ENCODE results near the gene DGCR6L. TPM values are rescaled to one million over a fixed set of nuclear protein-coding genes. Genes with fewer than 3 reads are reported as not detected.
"Not testable (repeated sequence)": the region's sequence is repeated elsewhere in the genome, so short reads cannot be mapped to it uniquely, and the experiment has no call there.

The DGCR6L gene
- total RNA-seq, 1 donor from 2014 or later = 39.5 TPM

GRCh38 chr22:20325996-20326395, 6.1 kb upstream of the DGCR6L start:
- not testable (repeated sequence) for DNase-seq (ENCODE audit: low spot score)

DNA sequence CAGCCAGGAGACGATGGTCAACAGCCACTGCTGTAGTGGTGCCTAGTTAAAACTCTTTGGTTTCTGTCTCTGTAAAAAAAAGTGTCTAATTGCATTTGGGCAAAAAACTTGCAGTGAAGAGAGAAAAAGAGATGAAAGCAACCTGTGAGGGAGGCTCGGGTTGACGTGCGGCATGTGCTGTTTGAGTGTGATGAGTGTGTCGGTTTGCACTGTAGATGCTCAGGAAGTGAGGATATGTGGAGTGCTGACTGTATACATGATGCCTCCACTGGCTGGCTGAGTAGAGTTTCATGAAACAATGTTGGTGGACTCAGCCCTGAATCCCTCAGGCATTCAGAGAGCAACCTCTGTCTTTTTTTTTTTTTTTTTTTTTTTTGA, 4.3 kb upstream of the DGCR6L start:
- DNase-seq (ENCODE audit: low spot score) = no peak

- not testable (repeated sequence) for DNase-seq (ENCODE audit: low spot score)
Observed at GRCh38 chr22:20321552-20322211, 1.8 kb upstream of the DGCR6L start.

DNA sequence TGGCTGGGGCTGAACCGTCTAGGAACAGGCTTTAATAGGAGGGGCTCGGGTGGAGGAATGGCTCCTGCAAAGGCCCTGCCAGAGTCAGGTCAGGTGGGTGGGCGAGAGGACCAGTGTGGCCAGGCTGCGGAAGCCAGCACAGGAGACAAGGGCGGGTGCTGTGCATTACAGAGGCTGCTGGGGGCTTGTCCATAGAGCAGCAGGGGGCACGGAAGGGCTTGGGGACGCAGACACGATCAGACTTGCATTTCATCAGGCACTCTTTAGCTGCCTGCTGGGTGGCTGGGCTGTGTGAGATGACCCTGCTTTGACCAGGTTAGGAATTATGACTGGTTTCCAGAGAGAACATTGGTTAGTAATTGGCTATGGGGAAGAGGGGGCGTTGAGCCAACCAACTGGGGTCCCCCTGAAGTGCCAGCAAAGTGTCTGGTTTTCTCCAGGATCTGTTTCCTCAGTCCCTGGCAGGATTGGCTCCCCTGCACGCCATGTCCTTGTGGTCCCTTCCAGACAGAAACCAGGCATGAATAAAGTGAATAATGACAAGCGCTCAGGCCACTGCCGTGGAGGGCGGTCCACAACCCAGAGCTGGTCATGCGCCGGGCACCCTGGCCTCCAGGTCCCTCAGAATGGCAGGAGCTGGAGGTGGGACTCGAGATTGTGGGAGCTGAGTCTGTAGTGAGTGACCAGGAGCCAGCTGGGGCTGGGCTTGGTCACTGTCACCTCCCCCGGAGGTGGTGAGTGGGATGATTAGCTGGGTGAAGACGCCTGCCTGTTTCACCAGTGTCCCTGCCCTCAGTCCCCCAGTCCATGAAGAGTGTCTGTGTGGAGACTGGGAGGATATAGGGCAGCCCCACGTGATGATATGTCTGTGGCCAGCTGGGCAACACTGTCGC, 1.0 kb upstream of the DGCR6L start:
- DNase-seq (ENCODE audit: low spot score) = not testable (repeated sequence)

DNA sequence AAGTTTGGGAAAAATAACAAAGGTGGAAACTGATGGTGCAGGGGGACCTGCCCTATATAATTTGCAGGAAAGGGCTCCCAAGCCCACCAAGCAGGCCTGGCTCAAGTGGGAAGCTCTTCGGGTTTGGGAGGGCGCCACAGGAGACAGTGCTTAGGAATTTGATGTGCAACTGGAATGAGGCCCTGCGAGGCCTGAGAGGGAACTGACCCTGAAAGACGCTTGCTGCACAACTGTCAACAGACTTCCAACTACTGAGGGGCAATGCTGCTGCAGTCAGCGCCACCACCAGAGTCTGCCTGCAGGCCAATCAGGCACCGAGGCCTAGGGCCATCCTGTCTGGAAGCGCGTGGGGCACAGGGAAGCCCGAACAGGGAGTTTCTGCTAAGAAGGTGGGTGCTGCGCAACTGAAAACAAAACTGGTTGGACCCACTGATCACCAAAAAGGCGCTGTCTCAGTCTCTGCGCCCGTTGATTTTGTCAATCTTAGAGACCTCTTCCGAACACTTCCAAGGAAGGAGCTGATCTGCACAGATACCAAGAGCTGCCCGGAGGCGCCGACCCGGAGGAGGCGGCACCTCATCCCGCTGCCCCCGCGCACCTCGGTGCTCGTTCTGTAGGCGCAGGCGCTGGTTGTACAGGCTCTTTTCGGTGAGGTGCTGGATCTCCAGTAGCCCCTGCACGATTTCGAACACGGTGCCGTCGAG, 667 bp downstream of the DGCR6L start:
- no peak for DNase-seq (ENCODE audit: low spot score)

GRCh38 chr22:20318043-20318688, 1.7 kb downstream of the DGCR6L start:
- not testable (repeated sequence) for DNase-seq (ENCODE audit: low spot score)

DNA sequence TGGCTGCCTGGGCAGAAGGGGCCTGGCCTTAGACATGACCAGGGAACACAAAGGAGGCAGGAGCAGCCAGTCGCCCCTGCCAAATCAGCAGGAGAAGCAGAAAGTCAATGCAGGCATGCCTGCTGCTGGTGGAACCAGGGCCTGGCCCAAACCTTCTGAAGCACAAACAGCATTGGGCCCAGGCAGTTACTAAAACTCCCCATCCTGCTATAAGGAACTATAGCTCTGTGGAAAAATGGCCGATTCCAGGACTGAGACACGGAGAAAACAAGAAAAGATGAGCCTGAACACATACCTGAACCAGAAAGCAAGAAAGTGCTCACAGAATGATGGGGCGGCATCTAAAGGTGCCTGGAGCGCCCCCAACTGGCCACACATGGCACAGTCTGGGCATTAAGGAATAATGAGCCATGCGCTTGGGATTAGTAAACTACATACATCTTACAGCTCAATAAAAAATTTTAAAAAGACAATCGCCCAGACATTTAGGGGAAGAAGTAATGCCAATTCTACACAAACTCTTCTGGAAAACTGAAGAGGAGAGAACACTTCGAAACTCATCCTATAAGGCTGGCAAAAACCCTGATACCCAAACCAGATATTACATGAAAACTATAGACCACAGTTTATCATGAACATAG, 2.3 kb downstream of the DGCR6L start:
- not testable (repeated sequence) for DNase-seq (ENCODE audit: low spot score)

DNA sequence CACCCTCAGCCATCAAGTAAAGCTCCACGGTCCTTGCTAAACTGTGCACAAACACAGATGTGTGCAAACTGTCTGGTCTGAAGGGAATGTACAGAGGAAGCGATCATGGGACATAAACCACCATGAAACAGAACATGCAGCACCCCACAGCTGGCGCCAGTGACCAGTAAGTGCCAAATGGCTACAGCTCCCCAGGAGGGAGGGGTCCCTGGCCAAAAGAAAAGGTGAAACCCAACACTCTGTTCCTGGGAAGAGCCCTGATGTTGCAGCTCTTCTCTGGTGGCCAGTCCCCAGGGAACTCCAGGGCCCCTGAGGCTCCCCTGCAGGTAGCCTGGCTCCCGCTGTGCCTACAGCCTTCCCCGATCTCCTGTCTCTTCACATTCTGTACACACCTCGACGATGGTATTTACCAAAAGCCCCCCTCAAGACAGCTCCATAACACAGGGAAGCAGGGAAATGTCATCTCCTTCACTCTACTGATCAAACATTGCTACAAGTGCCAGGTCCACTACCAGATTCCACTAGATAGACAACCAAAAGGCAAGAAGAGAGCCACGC, 2.9 kb downstream of the DGCR6L start:
- no peak for DNase-seq (ENCODE audit: low spot score)

DNA sequence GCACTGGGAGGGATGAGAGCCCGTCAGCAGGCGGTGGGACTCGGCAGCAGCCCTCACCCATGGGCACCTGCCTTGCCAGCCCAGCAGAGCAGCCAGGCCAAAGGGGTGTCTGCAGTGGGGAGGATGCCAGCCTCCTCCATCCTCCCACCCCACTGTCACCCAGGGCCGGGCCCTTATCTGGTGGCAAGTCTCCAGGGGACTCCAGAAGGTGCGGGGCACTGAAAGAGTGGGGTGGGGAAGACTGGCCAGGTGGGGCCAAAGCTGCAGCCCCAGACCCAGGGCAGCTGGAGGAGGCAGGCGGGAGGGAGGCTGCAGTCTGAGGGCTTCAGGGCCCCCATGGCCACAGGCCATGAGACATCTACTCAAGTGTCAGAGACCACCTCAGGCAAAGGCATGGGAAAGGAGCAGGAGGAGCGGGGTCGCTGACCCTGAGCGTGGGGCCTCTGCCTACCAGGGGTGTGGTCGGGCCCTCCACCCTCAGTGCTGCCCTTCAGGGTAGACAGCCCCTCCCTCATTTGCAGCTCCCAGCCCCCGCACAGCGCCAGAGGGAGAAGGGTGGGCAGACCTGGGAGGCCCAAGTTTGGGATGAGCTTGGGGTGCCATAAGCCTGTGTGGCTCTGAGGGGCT, 3.5 kb downstream of the DGCR6L start:
- no peak for DNase-seq (ENCODE audit: low spot score)

DNA sequence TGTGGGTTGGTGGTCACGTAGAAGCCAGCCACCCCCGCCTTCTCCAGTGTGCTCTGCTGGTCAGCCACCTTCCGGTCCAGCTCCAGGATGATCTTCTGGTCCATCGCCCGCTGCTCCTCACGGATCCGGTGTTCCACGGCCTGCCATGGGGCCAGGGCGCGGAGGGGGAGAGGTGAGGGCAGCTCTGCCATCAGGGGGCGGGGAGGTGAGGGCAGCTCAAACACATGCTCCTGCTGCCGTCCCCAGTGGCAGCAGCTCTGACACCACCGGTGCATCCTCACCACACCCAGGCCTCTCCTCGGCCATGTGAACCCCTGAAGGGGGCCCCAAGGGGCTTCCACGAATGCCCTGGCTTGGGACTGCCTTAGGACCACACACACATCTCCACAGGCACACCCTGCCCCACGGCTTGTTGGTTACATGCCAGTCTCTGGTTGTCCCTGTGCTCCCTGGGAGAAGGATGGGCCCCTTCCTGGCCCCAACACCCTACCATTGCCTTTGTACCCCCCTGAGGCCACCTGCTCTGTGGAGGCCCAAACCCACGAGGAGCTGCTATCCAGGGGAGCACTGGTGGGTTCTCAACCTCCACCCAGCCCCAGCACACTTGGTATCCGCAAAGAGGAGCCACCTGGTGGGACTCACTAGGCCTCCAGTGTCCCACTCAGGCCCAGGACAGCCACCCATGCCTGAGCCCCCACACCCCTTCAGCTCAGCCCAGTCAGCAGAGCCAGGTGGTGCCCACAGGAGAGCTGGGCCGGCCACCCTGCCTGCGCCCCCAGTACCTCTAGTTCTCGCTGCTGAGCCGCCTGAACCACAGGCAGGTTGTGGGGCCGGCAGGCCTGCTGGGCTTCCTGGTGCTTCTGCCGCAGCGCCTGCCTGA, 4.3 kb downstream of the DGCR6L start:
- DNase-seq (ENCODE audit: low spot score) = no peak

- not testable (repeated sequence) for DNase-seq (ENCODE audit: low spot score)
Observed at GRCh38 chr22:20314741-20315336, 5.0 kb downstream of the DGCR6L start.

DNA sequence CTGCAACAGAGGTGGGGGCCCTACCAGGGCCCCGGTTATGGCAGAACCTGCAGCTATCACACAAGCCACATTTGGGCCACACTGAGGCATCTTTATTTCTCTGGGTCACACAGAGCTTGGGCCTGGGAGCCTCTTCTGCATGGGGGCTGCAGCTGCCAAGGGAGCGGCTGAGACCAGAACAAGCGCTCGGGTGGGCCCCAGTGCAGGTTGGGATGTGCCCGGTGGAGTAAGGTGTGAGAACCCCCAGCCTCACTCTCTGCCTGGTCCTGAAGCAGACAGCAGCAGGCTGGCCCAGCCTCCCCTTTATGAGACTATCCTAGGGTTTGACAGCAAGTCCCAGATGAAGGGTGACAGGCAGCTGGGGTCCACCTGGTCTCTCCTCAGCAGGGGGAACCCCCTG, 5.7 kb downstream of the DGCR6L start:
- not testable (repeated sequence) for DNase-seq (ENCODE audit: low spot score)

DNA sequence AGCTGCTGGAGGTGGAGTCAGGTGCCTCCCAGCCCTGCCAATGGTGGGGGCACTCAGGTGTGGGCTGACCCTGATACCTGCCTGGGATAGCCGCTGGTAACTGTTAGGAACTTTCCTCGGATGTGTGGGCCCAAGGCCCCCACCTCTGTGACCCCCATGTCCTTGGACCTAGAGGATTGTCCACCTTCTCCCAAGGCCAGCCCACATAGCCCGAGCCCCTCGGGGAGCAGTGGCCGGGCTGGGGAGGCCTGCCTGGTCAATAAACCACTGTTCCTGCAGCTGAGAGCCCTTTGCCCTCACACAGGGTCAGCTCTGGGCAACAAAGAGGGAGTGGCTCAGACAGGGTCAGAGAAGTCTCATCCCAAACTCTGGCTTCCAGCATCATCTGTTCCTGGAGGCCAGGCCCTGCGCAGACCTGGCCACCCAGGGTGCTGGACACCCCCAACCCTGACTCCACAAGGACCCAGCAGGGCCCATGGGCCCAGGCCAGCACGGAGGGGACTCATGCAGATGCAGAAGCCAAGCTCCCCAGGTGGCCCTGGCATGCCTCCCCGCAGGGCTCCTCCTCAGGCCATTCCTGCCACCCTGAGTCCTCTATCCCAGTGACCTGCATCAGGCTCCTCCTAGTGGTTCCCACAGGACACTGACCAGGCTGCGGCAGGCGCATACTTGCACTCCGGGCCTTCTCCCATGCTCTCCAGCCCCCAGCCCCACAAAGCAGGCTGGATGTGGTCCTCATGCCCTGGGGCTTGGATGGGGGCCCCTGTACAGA, 6.4 kb downstream of the DGCR6L start:
- not testable (repeated sequence) for DNase-seq (ENCODE audit: low spot score)

GRCh38 chr22:20312396-20313191, 7.3 kb downstream of the DGCR6L start:
- DNase-seq (ENCODE audit: low spot score) = peak; percentile 8

DNA sequence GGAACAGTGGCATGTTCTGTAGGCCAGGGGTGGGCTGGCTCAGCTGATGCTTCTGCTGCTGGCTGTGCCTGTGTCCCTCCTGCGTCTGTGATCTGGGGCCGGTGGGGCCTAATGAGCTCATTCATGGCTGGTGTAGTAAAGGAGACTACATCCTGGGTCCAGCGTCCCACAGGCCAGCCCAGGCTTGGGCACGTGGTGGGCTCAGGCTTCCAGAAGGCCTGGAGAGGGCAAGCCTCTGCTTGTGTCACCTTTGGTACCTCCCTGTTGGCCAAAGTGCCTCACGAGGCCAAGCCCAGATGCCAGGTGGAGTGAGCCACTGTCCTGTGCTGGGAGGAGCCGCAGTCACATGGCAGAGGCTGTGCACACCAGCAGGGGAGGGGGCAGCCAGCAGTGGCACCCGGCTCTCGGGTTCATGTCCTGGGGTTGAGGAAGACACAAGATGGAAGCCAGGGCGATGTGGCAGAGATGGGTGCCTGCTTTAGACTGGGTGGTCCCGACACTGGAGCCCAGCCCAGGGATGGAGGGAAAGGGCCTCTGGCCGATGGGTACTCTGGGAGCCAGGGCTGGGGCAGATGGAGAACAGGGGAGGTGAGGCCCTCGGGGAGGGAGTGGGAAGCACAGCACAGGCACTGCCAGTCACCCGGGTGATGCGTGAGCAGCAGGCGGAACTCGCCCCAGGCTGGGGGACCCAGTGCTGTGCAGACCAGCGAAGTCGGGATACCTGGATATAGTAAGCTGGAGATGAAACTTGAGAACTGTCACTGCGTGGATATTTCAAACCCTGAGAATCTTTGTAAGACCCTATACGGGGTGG, 8.4 kb downstream of the DGCR6L start:
- DNase-seq (ENCODE audit: low spot score) = not testable (repeated sequence)

DNA sequence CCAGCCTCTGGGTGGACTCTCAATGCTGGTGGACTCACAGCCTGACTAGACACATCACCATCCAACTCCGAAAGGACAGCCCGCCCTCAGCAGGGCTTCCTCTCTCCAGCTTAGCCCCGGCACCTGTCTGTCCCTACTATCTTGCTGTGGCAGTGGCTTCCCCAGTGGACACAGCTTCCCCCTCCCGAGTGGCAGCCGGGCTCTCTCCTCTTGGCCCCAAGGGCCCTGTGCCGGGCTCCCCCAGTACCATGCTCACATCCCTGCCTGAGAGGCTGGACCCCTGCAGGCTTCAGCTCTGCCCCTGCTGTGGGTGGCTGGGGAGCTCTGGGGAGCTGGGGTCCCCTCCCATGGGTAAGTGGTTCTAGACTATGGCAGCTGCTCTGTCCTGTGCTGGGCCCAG, 9.1 kb downstream of the DGCR6L start:
- not testable (repeated sequence) for DNase-seq (ENCODE audit: low spot score)

DNA sequence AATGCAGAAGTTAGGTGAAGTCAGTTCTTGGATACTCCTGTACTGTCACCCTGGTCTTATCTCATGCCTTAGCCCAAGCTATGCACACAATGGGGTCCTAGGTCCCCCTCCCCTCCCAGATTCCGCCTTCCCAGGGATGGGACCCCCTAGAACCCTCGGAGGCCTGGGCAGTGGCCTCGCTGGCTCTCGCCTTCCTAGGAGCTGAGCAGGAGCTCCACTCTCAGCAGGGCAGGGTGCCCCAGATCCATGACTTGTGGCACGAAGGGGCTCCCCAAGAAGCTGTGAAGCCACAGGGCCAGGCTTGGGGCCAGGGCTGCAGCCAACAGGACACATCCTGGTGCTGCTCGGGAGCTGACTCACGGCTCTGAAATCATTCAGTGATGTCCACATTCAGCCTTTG, 9.7 kb downstream of the DGCR6L start:
- not testable (repeated sequence) for DNase-seq (ENCODE audit: low spot score)

All from mucosa of gallbladder (tissue), 1 donor.